WI38 (cell line): ENCODE measurements around the gene STAT5B.

Source experiments
- H3K4me3 ChIP-seq: 2 replicates; pipeline ENCODE4 v1.5.1; 2011; ENCODE audit warnings: low read depth, mild to moderate bottlenecking, control low read depth, low read length
- CTCF ChIP-seq: IDR thresholded peaks from 2 replicates; pipeline ENCODE4 v1.5.1; 2012; ENCODE audit warnings: low read depth, mild to moderate bottlenecking, control low read depth, low read length

STAT5B gene

GRCh38 chr17:42282478-42283080 is 6.4 kb upstream of the STAT5B start:
- H3K4me3 ChIP-seq: no peak overlapping the region
- TF ChIP-seq CTCF: no peak

- TF ChIP-seq CTCF: no peak
- H3K4me3 ChIP-seq: no peak overlapping the region
These were observed 5.4 kb upstream of the STAT5B start for GRCh38 chr17:42281571-42282096.

- H3K4me3 ChIP-seq: no peak overlapping the region
- no peak for TF ChIP-seq CTCF
These were observed 3.8 kb upstream of the STAT5B start for GRCh38 chr17:42279776-42280630.

- TF ChIP-seq CTCF: no peak
- H3K4me3 ChIP-seq: no peak overlapping the region
These were observed 1.1 kb upstream of the STAT5B start for GRCh38 chr17:42277342-42277712.

- peak overlapping the region; percentile 66 for H3K4me3 ChIP-seq
- TF ChIP-seq CTCF: no peak
These were observed 584 bp upstream of the STAT5B start for GRCh38 chr17:42276609-42277341.

GRCh38 chr17:42275527-42276358 is 448 bp downstream of the STAT5B start:
- TF ChIP-seq CTCF: no peak
- peak overlapping the region; percentile 66 for H3K4me3 ChIP-seq
